ENCODE measurements around the gene DNAJC5G.
A peak's percentile ranks its signal among the peaks of the same experiment; 100 is the strongest.
"Not testable (repeated sequence)": the region's sequence is repeated elsewhere in the genome, so short reads cannot be mapped to it uniquely, and the experiment has no call there.

The DNAJC5G gene

GRCh38 chr2:27255187-27255586, 20.0 kb upstream of the DNAJC5G start:
- no peak for DNase-seq

DNA sequence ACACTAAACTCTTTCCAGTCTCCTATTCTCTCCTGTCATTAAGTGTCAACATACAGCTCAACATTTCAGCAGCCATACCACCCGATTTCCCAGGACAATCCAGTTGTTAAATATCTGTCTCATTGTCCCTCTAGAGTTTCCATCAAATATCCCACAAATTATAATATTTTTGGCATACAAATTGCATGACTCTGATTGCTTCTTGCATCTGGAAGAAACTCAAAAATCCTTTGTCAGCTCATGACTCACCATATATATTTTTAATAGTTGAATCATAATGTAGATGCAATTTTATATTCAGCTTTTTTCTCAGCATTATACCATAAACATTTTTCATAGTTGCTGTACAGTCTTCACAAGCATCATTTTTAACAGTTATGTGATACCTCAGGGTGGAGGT, 19.6 kb upstream of the DNAJC5G start:
- DNase-seq, result no peak

DNA sequence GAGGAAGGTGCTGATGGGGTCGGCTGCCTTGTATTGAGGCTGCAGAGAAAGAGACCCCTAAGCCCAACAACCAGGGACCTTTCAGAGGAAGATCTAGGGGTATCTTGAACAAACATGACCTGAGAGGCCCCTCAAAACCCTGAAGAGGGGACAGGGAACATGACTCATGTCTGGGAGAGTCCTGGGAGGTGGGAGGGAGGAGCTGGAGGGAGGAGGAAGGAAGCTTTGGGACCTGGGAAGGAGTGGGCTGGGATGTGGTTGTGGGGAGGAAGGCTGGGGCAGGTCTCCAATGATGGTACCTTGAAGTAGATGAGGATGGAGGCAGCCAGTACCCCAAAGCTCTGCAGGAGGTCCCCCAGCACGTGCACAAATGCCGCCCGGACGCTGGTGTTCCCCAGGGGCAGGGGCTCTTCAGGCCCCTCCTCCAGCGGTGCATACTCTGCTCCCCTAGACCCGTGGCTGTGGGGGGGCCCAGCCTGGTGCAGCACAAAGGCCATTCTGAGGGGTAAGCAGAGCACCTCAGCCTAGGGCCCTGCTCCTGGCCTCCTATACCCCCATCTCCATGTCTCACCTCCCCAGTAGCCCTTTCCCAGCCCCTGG, 18.3 kb upstream of the DNAJC5G start:
- no peak for DNase-seq

- no peak for DNase-seq
These were observed 17.2 kb upstream of the DNAJC5G start for GRCh38 chr2:27258051-27258450.

- no peak for DNase-seq
These were observed 13.8 kb upstream of the DNAJC5G start for GRCh38 chr2:27261241-27261925.

DNA sequence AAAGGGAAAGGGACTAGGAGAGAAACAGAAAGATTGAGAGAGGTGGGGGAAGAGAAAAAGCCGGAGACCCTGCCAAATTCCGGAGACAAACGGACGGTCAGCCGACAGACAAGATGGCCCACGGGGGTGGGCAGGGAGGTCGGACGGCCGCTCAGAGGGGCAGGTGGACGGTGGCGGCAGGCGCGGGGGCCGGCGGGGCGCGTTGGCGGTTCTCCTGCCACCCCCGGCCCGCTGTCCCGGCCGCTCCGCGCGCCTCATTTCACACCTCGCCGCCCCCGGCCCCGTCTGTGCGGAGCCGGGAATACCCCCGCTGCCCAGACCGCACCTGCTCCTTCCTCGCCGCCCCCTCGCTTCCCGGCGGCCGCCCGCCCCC, 13.3 kb upstream of the DNAJC5G start:
- no peak for DNase-seq

- DNase-seq, result peak; percentile 25
These were observed 12.6 kb upstream of the DNAJC5G start, which contains the start of gene SLC30A3 for GRCh38 chr2:27262379-27263286. TSS of gene SLC30A3 (minus strand) at chr2:27263047. CDS start at chr2:27262906, 141 bp downstream.

GRCh38 chr2:27263287-27264252, 11.7 kb upstream of the DNAJC5G start:
- DNase-seq, result no peak

GRCh38 chr2:27264253-27264752, 10.9 kb upstream of the DNAJC5G start:
- no peak for DNase-seq

- DNase-seq, result no peak
These were observed 10.3 kb upstream of the DNAJC5G start for GRCh38 chr2:27264753-27265535.

DNA sequence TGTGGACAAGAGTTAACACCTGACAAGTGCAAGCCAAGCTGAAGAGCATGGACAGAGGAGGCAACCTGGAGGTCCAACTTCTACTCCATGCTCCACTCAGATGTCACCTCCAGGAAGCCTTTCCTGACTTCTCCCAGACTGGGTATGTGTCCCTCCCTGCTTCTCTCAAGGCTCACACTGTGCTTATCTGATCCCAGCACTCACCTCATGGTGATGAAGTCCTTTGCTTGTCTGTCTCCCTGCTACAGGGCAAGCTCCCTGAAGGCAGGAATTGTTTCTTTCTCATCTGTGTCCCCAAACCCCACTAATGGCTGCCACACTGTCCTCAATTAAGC, 9.7 kb upstream of the DNAJC5G start:
- no peak for DNase-seq

DNA sequence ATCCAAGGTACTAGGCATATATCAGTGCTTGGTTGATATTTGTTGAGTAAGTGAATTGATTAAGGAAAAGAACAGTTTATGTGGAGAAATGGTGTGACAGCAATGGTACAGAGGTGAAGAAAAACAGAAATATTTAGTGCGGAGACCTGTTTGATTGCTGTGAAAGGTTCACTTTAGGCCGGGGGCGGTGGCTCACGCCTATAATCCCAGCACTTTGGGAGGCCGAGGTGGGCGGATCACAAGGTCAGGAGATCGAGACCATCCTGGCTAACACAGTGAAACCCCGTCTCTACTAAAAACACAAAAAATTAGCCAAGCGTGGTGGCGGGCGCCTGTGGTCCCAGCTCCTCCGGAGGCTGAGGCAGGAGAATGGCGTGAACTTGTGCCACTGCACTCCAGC, 6.9 kb upstream of the DNAJC5G start:
- DNase-seq, result not testable (repeated sequence)

GRCh38 chr2:27270131-27270530, 5.1 kb upstream of the DNAJC5G start:
- DNase-seq, result no peak

GRCh38 chr2:27270670-27271069, 4.6 kb upstream of the DNAJC5G start:
- DNase-seq, result no peak

DNA sequence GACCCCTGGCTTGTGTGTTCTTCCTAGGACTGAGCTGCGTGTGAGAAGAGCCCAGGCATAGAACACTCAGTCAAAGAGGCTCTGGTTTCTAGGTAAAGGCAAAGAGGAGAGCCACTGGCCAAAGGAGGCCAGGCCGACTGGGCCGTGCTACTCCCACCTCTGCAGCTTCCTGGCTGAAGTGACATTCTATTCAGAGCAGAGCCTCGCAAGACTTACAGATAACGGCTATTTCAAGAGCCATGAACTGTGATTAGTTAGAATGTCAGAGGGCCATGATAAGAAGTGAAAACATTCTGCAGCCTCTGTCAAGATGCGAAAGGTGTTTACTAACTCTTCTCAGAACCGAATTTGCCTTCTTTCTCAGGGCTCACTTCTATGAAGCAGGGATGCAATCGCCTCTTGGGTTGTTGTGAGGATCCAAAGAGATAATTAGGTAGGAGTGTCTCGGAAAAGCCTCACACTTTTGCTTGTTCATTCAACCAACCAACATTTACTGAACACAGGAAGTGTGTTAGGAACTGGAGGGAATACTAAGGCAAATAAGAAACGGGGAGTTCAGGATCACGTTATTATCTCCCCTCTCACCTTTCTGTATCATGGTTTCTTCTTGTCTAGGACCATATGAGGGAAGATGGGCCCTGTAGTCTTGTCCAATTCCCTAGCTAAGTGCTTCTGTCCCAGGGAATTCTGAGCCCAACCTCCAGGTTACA, 3.4 kb upstream of the DNAJC5G start:
- DNase-seq, result no peak

DNA sequence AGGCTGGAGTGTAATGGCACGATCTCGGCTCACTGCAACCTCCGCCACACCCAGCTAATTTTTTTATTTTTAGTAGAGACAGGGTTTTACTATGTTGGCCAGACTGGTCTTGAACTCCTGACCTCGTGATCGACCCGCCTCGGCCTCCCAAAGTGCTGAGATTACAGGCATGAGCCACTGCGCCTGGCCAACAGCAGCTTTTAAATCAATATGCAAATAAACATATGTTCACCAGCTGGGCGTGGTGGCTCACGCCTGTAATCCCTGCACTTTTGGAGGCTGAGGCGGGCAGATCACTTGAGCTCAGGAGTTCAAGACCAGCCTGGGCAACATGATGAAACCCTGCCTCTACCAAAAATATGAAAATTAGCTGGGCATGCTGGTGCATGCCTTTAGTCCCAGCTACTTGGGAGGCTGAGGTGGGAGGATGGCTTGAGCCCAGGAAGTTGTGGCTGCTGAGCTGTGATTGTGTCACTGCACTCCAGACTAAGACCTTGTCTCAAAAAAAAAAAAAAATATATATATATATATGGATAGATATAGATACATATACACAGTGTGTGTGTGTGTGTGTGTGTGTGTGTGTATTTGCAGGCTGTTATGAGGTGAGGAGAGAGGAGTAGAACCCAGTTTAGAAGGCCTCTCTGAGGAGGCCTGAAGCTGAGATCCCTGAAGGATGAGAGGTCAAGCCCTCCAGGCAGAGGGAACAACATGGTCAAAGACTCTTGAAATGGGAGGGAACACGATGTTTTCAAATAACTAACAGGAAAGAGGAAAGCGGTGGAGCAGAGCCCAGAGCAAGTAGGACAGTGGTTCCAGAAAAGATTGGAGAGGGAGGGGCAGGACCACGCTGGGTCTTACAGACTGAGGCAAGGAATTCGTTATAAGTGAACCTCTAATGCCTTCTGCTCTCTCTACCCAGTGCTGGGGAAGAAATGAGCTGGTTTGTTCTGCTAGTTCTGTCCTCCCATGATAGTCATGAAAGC, 2.4 kb upstream of the DNAJC5G start:
- not testable (repeated sequence) for DNase-seq

GRCh38 chr2:27278010-27278409, 2.8 kb downstream of the DNAJC5G start:
- DNase-seq, result no peak

DNA sequence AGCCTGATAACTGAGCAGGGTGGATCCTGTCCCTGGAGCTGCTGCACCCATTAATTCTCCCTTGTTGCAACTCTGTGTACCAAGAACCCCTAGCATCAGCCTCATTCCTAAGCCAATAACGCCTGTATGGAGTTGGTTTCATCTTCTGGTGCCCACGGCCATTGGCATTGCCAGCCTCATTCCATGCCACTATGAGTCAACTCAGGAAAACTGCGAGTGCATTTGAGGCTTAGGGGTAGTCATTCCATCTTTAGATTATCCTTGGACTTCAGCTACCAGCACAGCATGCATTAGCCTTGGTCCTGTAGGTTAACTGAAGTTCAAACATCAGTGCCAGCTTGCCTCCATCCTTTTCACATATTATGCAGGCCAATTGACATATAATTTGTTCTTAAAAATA, 5.6 kb downstream of the DNAJC5G start:
- no peak for DNase-seq

- DNase-seq, result no peak
These were observed 6.2 kb downstream of the DNAJC5G start for GRCh38 chr2:27281442-27281841.

All from NCI-H1048 (cell line).